ENCODE results near the gene IL27RA.
A peak's percentile ranks its signal among the peaks of the same experiment; 100 is the strongest.
"Not testable (repeated sequence)": the region's sequence is repeated elsewhere in the genome, so short reads cannot be mapped to it uniquely, and the experiment has no call there.

IL27RA gene

DNA sequence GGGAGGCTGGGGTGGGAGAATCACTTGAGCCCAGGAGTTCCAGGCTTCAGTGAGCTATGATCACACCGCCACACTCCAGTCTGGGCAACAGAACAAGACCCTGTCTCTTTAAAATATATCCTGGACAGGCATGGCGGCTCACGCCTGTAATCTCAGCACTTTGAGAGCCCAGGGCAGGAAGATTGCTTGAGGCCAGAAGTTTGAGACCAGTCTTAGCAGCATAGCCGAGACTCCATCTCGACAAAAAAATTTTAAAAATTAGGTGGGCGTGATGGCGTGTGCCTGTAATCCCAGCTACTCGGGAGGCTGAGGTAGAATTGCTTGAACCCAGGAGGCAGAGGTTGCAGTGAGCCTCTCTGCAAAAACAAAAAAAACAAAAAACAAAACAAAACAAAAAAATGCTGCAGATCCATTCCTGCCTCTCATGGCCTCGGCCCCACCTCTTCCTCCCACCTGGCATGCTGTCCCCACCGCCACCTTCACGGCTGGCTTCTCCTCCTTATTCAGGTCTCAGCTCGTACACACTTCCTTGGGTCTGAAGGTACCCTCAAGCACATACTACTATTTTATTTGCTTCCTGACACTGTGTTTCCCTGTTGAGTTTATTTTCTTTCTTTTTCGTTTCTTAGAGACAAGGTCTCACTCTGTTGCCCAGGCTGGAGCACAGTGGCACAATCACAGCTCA is 30.7 kb upstream of the IL27RA start:
- no peak for DNase-seq

DNA sequence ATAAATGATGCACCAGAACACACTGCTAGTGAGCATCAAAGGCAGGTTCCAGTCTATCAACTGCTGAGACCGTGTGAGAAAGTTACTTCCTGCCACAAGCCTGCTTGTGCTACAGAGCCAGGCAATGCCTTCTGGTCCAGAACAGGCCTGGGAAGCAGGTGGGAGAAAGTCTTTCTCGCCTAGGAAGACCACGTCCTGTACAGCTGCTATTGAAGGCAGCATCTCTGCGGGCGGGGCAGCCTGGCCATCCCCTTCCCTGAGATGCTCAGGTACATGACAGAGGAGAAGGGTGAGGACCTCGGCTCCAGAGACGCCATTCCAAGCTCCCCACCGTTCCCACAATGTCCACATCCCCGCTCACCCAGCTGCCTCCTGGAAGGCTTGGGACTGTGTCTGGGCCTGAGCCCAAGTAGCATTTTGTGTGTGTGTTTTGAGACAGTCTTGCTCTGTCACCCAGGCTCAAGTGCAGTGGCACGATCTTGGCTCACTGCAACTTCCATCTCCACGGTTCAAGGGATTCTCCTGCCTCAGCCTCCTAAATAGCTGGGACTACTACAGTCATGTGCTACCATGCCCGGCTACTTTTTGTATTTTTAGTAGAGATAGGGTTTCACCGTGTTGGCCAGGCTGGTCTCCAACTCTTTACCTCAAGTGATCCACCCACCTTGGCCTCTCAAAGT is 28.9 kb upstream of the IL27RA start:
- DNase-seq, result peak; percentile 15 to 17

DNA sequence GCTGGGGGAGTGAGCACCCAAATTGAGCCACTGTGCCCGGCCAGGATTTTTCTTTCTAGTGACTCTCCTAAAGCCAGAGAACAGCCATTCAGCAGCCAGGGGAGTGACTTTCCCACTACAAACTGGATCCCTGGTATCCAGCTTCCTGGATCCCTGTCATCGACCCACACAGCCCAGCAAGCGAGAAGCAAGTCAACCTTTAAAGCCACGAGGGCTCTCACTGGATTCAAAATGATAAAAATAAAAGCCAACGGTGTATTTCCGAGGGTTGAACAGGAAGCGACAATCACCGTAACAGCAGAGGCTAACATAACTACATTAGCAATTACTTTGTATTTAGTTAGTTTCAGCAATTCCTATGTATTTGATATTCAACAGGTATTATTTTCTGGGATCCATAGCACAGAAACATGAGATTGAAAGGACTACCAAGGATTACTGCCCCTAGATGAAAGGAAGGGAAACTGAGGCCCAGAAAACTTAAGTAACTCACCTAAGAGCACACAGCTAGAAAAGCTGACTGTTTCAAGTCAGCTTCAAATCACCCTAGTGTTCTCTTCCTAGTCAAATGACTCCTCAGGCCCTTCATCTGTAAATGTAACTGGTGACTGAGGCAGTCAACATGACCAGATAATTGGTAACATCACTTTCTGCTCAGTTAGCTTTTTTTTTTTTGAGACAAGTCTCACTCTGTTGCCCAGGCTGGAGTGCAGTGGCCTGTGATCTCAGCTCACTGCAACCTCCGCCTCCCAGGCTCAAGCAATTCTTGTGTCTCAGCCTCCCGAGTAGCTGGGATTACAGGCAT is 28.1 kb upstream of the IL27RA start:
- no peak for DNase-seq

GRCh38 chr19:14004619-14005348 is 26.8 kb upstream of the IL27RA start:
- peak; percentile 70 to 81 for DNase-seq

- DNase-seq, result peak; percentile 69 to 74
Measured at GRCh38 chr19:14005349-14006084, 26.0 kb upstream of the IL27RA start.

DNA sequence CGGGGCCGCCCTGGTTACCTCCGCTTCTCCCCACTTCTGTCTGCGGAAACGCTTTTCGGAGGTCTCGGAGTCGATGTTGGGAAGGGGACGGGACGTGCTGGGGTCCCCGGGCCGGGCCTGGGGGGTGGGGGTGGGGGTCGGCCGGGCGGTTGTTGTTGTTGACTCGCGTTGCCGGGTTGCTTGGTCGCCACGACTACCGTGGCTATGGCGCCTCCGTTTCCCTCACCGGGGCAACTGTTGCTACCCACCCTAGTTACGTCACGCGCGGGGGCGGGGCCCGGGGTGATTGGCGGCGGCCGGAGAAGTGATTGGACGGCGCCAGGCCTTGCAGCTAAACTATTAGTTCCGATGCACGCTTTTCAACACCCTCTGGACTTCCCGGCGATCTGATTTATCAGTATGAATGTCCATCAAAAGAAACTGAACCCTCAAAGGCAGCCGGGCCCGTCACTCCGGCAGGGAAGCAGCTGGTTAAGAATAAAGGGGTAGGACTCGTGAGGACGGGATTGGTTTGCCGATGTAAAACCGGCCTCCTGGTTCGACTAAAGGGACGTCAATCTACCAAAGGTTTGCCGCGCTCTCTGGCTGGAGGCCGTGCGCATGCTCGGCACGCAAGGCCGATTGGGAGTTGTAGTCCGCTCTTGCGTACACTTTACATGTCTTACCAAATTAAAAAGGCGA is 25.3 kb upstream of the IL27RA start, which contains the start of gene RFX1:
Gene RFX1, minus strand, starts transcription at position 236 of the 681 bp plus-strand sequence. CDS start 12,477 bp downstream, outside the sequence.
- peak; percentile 100 for DNase-seq

- DNase-seq, result no peak
Measured at GRCh38 chr19:14006766-14007562, 24.6 kb upstream of the IL27RA start.

DNA sequence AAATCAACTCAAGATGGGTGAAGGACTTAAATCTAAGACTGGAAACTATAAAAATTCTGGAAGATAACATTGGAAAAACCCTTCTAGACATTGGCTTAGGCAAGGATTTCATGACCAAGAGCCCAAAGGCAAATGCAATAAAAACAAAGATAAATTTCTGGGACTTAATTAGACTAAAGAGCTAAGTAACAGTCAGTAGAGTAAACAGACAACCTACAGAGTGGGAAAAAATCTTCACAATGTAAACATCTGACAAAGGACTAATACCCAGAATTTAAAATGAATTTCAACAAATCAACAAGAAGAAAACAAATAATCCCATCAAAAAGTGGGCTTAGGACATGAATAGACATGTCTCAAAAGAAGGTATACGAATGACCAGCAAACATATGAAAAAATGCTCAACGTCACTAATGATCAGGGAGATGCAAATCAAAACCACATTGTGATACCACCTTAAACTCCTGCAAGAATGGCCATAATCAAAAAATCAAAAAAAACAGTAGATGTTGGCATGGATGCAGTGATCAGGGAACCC is 19.1 kb upstream of the IL27RA start:
- no peak for DNase-seq

DNA sequence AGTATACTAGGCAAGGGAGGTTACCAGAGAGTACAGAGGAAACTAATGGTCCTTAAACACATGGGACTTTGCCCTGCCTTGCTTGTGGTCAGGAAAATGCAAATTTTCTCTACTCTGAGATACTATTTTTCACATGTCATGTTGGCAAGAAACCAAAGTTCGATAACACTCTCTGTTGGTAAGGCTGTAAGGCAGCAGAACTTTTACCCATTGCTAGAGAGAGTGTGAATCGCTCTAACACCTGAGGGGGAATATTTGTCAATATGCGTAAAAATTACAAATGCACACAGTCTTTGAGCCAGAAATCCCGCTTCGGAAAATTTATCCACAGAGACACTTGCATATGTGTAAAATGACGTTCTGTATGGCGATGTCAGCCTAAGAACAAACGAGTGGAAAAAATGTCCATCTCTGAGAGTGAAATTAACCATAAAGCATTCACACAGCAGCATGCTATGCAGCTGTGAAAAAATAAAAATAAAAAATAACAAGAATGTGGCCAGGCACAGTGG is 16.0 kb upstream of the IL27RA start:
- DNase-seq, result no peak

DNA sequence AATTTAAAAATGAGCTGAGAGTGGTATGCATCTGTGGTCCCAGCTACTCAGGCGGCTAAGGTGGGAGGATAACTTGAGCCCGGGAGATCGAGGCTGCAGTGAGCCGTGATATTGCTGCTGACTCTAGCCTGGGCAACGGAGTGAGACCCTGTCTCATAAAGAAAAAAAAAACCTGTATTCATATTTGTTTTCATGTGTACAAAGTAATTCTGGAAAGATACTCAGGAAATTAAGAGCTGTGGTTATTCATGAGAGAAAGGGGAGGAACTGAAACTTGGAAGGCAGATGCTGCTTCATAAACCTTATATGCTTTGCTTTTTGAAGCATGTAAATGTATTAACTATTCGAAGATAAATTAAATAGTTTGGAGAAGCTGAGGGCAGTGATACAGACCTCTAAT is 12.5 kb upstream of the IL27RA start:
- no peak for DNase-seq

DNA sequence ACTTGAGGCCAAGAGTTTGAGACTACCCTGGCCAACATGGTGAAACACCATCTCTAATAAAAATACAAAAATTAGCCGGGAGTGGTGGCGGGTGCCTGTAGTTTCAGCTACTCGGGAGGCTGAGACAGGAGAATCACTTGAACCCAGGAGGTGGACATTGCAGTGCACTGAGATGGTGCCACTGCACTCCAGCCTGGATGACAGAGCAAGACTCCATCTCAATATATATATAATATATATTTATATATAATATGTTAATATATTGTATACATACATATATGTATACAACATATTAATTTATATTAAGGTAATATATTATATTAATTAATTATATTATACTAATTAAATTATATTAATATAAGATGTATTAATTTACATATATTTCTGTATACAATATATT is 11.8 kb upstream of the IL27RA start:
- DNase-seq, result not testable (repeated sequence)

DNA sequence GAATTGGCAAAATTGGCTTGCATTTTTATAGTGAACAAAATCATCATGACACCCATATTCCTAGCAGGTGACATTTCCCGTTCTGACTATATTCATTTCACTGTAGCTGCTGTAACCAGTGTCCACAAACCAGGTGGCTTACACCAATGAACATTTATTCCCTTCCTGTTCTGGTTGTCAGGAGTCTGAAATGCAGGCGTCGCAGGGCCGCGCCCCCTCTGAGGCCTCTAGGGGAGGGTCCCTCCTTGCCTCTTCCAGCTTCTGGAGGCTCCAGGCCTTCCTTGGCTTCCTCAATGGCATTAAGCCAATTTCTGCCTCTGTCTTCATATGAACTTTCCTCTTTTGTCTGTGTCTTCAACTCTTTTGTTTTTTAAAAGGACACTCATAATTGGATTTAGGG is 10.1 kb upstream of the IL27RA start:
- DNase-seq, result peak; percentile 34 to 37

GRCh38 chr19:14022469-14022868 is 9.1 kb upstream of the IL27RA start:
- DNase-seq, result no peak

DNA sequence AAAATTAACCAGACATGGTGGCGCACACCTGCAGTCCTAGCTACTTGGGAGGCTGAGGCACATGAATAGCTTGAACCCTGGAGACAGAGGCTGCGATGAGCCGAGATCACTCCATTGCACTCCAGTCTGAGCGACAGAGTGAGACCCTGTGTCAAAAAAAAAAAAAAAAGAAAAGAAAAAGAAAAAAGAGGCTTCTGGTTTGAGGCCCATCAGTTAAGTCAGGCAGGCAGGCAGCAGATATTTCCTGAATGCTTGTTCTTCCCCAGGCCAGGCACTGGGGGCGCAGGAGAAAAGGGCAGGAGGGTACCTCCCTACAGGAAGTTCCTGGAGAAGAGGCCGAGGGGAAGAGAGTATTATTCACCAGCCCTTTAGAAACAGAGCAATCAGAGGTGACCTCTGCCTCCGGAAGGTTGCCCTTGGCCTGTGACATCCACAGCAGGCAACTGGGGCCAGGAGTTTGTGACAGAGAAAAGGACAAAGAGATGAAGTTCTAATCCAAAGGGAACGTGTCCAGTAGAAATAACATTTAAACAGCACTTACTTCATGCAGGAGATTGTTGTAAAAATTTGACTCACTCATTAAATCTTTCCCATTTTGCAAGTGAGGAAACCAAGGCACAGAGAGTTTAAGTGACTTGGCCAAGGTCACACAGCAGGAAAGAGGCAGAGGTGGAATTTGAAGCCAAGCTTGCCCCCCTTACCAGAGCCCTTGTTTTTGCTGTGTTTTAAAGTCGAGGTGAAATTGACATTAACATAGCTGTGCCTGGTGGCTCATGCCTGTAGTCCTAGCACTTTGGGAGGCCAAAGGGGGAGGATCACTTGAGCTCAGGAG is 7.9 kb upstream of the IL27RA start:
- DNase-seq, result peak; percentile 86 to 89

DNA sequence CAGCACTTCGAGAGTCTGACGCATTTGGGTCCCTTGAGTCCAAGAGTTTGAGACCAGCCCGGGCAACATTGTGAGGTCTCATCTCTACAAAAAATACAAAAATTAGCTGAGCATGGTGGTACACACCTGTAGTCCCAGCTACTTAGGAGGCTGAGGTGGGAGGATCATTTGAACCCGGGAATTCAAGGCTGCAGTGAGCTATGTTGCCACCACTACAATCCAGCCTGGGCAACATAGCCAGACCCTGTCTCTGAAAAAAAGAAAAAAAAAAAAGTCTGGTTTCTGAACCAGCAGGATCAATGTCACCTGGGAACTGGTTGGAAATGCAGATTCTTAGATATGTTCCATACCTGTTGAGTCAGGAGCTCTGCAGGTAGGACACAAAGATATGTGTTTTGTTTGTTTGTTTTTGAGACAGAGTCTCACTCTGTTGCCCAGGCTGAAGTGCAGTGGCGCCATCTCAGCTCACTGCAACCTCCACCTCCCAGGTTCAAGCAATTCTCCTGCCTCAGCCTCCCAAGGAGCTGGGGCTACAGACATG is 4.8 kb upstream of the IL27RA start:
- not testable (repeated sequence) for DNase-seq

GRCh38 chr19:14027856-14028450 is 3.6 kb upstream of the IL27RA start, which contains the start of gene RLN3:
Gene RLN3, plus strand, starts transcription at chr19:14028148. Its CDS starts 57 bp downstream, at chr19:14028205.
- DNase-seq, result no peak

- no peak for DNase-seq
Measured at GRCh38 chr19:14028901-14029300, 2.7 kb upstream of the IL27RA start.

GRCh38 chr19:14030997-14031718 is 404 bp upstream of the IL27RA start:
- no peak for DNase-seq
